Measurements from ENCODE around the gene SHISAL1. TPM values are rescaled to one million over a fixed set of nuclear protein-coding genes. Genes with fewer than 3 reads are reported as not detected.
A peak's percentile ranks its signal among the peaks of the same experiment; 100 is the strongest.

SHISAL1 gene
- total RNA-seq, 1 donor from 2014 or later = 0.24 TPM

- no peak for DNase-seq (ENCODE audit: low read depth)
These were observed 29.7 kb upstream of the SHISAL1 start for GRCh38 chr22:44342347-44342956.

DNA sequence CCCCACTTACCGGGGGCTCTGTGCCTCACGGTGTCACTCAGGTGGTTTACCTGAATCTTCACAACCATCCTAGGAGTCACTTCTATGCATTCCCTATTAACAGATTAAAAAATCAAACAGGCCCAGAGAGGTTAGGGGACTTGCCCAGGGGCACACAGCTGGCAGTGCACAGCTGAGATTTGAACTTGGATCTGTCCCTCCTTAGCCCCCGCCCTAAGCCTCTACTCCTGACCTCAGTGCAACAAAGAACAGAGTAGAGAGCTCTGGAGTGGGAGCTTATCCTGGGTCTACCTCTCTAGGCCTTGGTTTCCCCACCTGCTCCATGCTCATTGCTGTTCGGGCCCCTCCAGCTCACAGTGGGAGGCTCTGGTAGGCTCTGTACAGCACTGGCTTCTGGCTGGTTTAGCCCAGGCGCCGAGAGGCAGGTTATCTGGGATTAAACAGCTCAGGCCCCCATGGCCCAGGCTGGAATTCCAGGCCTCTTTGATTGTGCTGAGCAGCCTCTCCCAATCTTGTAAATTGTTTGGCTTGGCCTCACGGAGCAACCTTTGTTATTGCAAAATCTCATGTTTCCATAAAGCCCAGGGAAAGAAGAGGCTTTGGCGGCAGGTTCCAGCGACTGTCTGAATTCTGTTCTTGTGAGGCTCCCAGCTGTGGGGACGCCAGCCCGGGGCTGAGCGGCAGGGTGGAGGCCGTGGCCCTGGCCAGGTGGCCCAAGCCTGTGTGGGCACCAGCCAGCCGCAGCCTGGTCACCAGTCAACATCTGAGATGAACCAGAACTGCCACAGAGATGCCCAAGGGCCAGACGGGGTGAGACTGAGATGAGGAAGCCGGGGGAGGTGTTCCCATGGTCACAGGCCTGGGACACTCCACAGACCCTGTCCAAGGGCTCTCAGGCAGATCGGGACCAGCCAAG is 28.9 kb upstream of the SHISAL1 start:
- DNase-seq (ENCODE audit: low read depth) = peak; percentile 33

DNA sequence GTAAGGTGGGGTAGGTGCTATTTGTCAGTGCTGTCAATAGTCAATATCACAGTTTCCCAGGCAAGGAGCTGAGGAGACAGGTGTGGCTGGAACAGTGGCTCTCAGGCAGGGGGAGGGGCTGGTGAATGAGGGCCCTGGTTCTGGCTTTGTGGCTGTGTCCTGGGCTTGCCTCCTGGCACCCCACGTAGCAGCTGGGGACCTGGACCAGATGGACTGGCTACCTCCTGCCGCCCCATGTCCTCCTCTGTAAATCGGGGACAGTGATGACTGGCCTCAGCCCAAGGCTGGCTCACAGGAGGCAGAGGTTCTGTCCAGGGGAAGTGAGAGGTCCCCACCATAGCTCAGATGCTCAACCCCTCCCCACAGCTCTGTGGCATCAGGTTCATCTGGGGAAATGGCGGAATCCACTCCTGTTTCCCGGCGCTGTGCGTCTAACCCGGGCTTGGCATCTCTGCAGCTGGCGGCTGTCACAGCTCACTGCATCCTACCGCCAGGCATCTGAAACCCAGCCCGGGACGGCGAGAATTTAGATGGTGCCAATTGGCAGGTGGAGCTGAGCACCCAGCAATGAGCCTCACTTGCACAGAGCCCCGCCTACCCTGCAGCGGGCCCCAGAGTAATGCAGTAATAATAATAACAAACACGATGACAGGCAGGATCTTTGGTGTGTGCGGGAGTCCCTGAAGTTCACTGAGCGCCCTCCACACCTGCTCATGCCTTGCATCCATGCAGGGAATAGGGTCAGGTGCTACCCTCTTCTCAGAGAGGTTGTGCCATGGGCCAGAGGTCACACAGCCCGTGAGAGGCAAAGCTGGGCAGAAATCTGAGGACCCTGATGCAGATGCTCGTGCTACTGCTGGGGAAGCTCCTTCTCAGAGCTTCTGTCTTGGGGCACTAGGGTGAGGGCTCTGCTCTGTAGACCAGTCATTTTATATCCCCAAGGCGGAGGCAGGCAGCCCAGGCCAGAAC is 27.8 kb upstream of the SHISAL1 start:
- no peak for DNase-seq (ENCODE audit: low read depth)

DNA sequence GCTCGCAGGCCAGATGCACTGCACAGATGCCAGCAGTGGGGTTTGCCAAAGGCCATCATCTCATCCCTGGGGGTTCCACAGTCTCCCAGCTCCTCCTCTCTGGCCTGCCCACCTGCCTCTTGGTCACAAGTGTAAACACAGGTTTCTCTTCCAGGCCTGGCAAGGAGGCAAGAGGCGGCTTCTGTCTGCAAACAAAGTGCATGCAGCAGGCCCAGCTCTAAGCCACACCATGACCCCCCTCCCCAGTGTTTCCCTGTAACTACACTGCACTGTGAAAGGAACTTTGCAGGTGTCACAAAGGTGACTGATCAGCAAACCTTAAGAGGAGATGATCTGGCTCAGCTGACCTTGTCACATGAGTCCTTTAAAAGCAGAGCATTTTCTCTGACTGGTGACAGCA is 26.2 kb upstream of the SHISAL1 start:
- no peak for DNase-seq (ENCODE audit: low read depth)

- peak; percentile 71 for DNase-seq (ENCODE audit: low read depth)
These were observed 25.5 kb upstream of the SHISAL1 start for GRCh38 chr22:44338177-44338810.

DNA sequence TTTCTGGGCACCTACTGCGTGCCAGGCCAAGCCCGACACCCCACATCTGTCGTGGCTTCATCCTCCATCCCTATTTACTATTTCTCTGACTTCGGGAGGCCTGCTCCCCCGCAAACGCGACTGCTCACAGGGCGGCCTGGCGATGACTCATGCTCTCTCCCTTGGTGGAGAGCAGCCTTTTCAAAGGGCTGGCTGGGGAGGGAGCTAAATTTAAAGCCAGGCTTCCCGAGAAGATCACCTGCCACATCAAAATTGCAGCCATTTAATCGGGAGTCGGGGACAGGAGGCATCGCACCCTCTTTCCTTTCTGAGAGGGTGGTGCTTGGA is 24.9 kb upstream of the SHISAL1 start:
- peak; percentile 82 for DNase-seq (ENCODE audit: low read depth)

- DNase-seq (ENCODE audit: low read depth) = no peak
These were observed 24.4 kb upstream of the SHISAL1 start for GRCh38 chr22:44336962-44337677.

GRCh38 chr22:44335903-44336803 is 23.4 kb upstream of the SHISAL1 start:
- DNase-seq (ENCODE audit: low read depth) = no peak

- DNase-seq (ENCODE audit: low read depth) = no peak
These were observed 22.5 kb upstream of the SHISAL1 start for GRCh38 chr22:44335066-44335839.

DNA sequence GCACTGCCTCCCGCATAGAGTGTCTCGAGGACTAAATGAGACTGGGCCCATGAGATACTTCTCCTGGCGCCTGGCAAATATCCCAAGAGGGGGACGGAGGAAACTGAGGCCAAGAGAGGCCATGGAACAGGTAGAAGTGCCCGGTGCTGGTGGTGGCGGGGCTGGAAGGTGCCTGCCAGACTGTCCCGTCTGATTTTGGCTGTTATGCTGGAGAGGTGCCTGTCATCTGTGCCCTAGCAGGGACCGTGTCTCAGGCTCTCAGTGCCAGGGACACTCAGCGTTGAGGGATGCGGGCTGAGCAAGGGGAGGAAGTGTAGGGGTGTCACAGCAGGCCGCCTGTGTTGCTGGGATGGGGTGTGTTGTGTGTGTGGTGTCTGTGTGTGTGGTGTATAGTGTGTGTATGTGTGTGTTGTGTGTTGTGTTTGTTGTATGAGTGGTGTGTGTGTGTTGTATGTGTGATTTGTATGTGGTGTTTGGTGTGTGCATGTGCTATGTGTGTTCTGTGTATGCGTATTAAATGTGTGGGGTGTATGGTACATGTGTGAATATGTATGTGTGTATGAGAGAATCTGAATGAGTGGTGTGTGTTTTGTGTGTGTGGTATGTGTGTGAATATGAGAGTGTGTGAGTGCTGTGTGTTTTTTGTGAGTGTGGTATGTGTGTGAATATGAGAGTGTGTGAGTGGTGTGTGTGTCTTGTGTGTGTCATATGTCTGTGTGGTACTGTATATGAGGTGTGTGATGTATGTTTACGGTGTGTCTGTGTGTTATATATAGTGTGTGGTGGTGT is 21.3 kb upstream of the SHISAL1 start:
- no peak for DNase-seq (ENCODE audit: low read depth)

GRCh38 chr22:44332946-44333345 is 20.2 kb upstream of the SHISAL1 start:
- no peak for DNase-seq (ENCODE audit: low read depth)

DNA sequence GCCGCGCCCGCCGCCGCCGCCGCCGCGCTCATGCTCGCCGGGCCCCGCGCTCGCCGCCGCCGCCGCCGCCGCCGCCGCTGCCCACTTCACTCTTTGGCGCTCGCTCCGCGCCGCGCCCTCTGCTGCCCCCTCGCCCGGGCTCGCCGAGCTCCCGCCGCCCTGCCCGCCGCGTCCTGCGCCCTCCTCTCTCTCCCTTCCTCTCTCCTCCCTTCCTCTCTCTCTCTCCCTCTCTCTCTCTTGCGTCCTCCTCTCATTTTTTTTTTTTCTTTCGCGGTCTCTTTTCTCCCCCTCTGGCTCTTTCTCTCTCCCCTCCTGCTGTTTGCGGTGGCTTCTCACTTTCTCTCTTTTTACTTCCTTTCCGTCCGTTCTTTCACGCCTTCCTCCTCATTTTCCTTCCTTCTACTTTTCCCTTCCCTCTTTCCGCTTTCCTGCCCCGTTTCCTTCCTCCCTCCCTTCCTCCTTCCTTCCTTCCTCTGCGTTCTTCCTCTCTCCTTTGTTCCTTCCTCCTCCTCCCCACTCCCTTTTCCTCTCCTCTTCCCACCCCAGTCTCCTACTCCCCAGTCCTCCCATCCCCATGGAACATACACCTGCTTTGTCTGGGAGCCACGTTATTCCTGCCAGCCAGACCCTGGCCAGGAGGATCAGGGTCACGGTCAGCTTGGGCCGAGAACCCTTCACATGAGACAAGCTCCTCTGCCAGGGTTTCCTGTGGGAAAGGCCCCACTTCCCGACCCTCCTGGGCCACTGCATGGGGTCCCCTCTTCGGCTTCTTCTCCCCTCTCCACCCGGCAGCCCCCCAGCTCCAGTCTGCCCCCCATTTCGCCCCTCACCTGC is 19.3 kb upstream of the SHISAL1 start:
- DNase-seq (ENCODE audit: low read depth) = no peak

GRCh38 chr22:44330744-44331660 is 18.3 kb upstream of the SHISAL1 start:
- no peak for DNase-seq (ENCODE audit: low read depth)

GRCh38 chr22:44330188-44330743 is 17.5 kb upstream of the SHISAL1 start:
- no peak for DNase-seq (ENCODE audit: low read depth)

DNA sequence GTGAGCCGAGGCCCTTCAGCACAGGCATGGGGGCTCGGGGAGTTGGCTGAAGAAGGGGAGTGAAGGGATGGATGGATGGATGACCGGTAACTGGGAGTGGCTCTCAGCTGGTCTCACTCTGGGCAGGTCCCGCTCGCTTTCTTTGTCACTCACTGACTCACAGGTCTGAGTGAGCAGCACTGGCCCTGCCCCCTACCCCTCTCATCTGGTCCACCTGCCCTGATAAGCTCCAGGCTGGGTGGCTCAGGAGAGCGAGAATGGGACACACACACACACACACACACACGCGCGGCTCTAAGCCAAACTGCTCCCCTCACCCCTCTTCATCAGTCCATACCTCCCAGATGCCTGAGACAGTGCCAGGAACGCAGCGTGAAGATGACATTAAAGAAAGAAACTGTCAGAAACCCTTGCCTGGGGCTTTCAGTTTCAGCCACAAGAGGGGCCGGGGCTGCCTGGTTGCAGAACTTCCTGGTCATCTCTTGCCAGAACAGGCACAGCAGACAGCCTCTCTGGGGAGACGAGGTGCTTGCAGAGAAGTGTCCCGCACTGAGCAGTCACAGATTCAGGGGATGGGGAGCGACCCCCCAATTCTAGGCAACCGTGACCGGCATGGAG is 16.5 kb upstream of the SHISAL1 start:
- no peak for DNase-seq (ENCODE audit: low read depth)
